Stimulated activated CD8-positive, alpha-beta memory T cell treated with anti-CD3 and anti-CD28 coated beads, Interleukin-15, amount 100 ng/mL, for 4 hours (primary cell): ENCODE measurements around the gene C20orf204.

Experiments used
- DNase-seq, 2 donors: peaks; one replicate each; pipeline ENCODE4 v3.0.0-alpha.2; 2020; ENCODE audit warnings: low read depth in 2 of 2

The C20orf204 gene

DNA sequence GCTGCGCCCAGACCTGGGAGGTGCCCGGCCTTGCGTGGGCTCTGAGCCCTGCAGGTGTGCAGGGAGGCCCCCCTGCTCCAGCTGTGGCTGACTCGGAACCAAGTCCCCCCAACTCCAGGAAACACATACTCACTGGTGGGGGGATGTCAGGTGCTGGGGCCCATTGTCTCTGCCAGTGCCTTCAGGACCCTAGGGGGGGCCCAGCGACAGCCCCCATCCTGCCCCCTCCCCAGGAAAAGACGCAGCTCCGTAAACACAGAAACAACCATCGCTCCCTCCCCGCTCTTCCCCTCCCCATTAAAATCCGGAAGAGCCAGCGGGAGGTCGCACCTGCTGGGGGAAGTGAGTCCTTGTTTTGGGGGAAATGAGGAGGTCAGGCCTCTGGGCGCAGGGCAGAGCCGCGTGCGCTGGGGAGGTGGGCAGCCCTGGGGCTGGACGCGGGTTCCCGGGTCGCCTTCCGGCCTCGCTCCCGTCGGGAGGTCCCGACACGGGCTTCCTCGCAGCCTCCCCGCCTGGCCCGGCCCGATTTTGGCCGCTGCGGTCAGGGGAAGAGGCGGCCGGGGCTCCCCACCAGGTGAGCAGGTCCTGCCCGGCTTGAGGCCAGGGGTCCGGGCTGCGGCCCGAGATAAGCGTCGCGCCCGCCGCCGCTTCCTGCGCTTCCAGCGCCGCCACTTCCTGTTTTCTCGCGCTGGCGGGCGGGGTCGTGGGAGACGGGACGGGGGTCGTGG is 6.2 kb downstream of the C20orf204 start:
- DNase-seq: no peak

DNA sequence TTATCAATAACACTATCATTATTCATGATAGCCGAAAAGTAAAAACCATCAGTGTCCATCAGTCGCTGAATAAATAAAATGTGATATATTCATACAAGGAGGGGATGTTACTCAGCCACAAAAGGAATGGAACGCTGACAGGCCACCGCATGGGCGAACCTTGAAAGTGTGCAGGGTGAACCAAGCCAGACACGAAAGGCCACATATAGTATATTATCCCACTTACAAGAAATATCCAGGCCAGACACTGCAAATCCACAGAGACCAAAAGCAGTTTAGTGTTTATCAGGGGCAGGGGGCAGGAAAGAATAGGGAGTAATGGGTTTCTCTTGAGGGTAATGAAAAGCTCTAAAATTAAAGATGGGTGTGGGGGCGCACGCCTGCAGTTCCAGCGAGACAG is 7.8 kb downstream of the C20orf204 start:
- no peak for DNase-seq

GRCh38 chr20:64044484-64045247 is 8.7 kb downstream of the C20orf204 start:
- DNase-seq: no peak

DNA sequence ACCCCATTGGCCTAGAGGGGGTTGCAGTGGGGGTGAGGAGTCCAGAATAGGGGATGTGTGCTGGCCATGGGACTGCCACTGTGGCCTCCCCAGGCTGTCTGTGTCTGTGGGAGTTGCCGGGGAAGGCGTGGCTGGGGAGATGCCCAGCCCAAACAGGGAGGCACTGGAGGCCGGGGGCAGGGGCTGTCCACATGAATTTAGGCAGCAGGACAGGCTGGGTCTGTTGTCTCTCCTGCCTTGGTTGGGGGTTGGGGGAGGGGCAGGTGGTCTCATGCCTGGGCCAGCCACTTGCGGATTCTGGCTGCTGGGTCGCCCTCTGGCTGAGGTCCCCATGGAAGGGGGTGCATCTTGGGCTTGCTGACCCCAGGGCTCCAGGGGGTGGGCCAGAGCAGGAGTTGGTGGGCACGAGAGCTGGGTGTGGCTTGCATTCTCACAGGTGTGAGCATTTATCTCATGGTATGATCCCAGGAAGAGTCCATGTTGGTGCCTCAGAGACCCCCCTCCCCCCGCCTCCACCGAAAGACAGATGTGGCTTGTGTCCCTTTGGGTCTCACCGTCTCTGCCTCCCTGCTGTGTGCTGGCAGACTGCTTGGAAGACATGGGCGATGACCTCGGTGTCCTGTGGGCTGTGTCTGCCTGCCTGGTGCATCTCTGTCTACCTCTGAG is 9.5 kb downstream of the C20orf204 start:
- DNase-seq: no peak

DNA sequence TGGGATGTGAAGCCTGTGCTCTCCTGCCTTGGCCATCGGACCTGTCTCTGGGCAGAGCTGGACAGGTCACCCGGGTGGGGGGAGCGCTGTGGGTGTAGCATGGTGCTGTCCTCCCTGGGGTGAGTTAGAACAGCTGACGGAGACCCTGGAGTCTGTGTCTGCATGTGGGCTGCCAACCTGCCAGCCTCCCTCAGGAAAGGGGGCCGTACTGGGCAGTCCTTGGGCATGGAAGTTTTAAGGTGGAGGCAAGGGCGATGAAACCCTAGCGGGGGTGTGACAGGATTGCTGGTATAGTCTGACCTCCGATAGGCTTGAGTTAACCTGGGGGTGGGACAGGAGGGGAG is 11.0 kb downstream of the C20orf204 start:
- no peak for DNase-seq

DNA sequence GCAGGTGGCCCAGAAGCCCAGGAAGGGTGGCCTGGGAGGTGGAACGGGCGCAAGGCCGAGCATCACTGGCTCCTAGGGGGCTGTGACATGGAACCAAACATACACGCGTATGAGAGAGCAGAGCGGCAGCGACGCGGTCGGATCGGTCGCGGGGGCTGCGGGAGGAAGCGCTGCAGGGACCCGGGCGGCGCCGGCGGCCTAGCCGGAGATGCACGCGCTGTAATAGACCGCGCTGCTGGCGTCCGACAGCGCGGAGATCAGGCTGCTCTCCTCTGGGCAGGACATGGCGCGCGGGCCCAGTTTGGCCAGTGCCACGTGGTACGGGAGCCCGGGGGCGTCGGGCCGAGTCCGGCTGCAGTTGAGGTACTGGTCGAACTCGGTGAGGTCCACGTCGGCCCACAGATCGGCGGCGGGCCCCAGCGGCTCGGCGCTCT is 12.0 kb downstream of the C20orf204 start:
- no peak for DNase-seq

DNA sequence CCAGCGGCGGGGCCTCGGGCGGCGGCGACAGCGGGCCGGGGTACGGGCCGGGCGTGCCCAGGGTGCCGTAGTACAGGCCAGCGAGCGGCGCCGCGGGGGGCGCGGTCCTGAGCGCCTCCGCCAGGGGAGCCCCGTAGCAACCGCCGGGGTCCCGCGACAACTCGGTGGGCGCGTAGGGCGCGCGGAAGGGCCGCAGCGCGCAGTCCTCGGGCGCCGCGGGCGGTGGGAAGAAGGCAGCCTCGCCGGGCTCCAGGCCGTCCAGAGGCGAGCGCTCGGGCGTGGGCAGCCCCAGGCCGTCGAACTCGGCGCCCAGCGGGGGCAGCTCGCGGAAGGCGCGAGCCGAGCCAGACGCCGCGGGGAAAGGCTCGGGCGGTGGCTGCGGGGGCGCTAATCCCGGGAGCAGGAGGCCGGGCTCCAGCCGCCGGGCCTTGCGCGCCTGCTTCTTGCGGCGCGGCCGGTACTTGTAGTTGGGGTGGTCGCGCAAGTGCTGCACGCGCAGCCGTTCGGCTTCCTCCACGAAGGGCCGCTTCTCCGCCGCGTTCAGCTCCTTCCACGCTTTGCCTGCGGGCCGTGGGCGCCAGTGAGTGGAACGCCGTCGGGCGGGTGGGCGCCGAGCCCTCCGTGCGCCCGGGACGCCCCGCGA is 12.5 kb downstream of the C20orf204 start:
- DNase-seq: no peak

- DNase-seq: no peak
Observed at GRCh38 chr20:64049060-64049877, 13.3 kb downstream of the C20orf204 start, which contains the start of gene SOX18. SOX18 (minus strand) TSS chr20:64049639; CDS start chr20:64049516, 123 bp downstream.

- no peak for DNase-seq
Observed at GRCh38 chr20:64049878-64050260, 13.9 kb downstream of the C20orf204 start.

DNA sequence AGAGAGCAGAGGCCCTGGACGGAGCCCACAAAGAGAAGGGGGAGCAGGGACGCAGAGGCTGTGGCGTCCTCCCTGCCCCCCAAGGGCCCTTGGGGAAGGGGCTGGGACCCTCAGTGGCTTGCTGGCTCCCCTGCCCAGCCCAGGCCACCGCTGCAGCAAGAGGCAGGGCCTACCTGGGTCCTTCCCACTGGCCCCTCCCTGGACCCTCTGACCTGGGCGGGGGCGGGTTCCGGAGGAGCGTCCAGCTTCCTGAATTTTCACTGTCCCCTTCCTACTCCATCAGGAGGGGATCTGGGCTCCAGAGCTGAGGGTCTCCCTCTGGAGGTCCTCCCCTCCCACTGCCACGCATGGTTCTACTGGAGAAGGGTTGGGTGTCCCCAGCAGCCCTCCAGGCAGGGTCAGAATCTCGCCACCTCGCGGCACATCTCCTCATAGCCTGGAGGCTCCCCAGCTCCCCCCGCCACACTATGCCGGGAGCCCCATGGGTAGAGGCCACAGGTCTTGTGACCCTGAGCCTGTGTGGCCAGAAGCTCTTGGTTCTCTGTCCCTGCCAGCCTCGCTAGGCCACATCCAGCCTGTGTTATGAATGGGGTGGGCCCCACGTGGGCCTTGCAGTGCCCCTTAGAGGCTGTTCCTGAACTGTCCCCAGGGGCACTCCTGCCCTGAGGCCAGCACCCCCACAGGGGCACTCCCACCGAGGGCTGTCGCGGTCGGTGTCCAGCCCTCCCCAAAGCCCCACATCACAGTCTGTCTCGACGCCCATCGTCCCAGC is 14.5 kb downstream of the C20orf204 start:
- no peak for DNase-seq

DNA sequence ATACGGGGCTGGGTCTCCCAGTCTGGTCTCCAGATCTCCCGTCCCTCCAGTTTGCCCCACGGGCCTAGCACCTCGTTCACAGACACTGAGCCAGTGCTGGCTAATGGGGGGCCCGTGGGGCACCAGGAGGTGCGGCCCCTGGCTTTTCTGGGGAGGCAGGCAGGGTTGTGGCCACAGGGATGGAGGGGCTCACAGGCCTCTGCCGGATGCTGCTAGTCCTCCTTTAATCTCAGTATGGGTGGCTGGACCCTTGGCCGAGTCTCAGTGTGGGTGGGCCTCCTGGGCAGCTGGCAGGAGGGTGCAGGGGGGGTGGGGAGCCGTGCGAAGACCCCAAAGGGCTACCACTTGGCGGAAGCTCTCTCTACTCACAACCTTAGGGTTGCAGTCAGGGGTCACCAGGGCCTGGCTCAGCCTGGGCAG is 15.1 kb downstream of the C20orf204 start:
- DNase-seq: no peak

DNA sequence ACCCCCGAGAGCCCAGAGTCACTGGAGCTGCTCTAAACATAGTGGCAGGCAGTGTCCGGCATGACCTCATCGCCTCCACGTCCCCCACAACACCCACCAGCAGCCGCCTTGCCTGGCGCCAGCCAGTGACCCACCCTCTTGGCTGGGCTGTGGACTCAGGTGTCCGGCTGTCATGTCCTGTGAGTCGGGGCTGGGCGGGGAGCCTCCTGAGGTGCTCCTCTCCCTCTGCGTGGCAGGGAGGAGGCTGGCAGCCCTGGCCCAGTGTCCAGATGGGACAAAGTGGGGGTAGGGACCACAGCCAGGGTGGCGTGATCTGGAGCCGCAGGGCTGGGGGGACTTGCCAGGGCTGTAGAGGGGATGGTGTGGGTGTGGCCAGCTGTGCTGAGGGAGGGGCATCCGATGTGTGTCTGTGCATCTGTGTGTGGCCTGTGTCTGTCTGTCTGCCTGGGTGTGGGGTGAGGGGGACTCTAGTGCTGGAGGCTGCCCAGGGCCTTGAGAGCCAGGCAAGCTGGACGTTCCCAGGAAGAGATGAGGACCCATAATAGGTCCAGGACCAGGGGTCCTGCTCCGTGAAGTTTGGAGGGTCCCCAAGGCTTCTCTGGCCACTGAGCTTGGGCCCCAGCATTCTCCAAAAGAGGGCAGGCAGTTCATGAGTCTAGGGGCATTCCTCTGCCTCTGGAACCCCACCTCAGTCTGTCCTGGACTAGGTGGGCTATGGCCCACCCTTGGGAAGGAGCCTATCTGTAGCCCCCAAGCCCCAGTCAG is 15.8 kb downstream of the C20orf204 start:
- DNase-seq: no peak

- no peak for DNase-seq
Observed at GRCh38 chr20:64052326-64052722, 16.3 kb downstream of the C20orf204 start.

DNA sequence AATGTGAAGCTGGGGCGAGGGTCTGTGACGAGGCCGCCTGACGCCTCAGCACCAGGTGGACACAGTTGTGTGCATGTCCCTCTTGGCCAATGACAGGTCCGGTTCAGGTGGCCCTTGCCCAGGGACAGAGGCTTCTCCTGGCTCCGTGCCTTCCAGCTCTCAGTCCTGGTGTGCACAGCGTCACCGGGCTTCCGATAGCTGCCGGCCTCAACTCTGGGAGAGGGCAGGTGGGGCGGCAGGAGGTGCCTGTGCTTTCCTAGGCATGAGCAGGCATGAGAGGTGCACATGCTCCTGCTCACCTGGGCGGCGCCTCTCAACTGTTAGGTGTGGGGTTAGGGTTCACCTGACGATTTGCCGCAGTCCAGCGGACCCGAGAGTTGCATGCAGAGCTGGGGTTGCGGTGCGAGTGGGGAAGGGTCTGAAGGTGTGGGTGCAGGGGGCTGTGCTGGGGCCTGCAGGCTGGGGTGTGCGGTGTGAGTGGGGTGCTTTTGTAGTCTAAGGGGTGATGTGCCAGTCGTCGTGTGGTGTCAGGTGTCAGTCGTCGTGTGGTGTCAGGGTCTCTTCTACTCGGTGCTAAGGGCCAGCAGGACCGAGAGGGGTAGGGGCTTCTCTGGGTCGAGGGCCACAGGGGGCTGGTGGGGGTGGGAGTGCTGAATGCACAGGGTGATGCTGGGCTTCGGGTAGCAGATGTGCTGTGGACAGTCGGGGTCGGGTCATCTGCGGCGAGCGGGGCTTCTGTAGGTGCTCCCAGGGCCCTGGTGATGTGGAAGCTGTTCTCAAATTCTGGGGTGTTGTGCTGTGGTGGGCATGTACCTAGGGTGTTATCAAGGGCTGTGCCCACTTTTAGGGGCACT is 17.2 kb downstream of the C20orf204 start:
- no peak for DNase-seq

GRCh38 chr20:64053841-64054661 is 18.1 kb downstream of the C20orf204 start:
- DNase-seq: no peak

- no peak for DNase-seq
Observed at GRCh38 chr20:64055396-64055892, 19.5 kb downstream of the C20orf204 start.

GRCh38 chr20:64055893-64056638 is 20.1 kb downstream of the C20orf204 start:
- no peak for DNase-seq
